Measurements from ENCODE around the gene TMEM272. TPM values are rescaled to one million over a fixed set of nuclear protein-coding genes. Genes with fewer than 3 reads are reported as not detected.
A peak's percentile ranks its signal among the peaks of the same experiment; 100 is the strongest.

TMEM272 gene
- total RNA-seq, 6 donors from 2014 or later: 0.13 to 0.44 (median 0.17) TPM; not detected in 3

DNA sequence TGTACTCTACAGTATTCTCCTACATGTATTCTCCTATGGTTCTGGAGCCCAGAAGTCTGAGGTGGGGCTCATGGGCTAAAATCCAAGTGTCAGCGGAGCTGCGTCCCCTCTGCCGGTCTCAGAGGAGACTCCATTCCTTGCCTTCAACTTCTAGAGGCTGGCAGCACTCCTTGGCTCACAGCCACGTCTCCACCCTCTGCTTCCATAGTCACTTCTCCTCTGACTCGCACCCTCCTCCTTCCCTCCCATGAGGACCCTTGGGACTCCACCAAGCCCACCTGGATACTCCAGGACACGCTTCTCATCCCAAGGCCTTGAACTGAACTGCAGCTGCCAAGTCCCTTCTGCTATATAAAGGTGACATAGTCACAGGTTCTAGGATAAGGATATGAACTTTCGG is 68.8 kb downstream of the TMEM272 start:
- ATAC-seq (ENCODE audit: low FRiP score in 2 of 2) (no peak), DNase-seq (no peak)
- Histone ChIP-seq H3K27me3 (no peaks in the 10 kb centered on the region), H3K4me3 (no peak overlapping the region), H3K9me3 (no peaks in the 10 kb centered on the region), H3K27ac (no peak overlapping the region), H3K4me1 (no peaks in the 10 kb centered on the region), H3K36me3 (peaks cover 0 to 7% (median 0%) of the 10 kb centered on the region in 4 donors)
- 83 to 87% methylated on average over 7 of the region's 7 CpGs for WGBS, 2 donors
- TF ChIP-seq, protein P1, sequence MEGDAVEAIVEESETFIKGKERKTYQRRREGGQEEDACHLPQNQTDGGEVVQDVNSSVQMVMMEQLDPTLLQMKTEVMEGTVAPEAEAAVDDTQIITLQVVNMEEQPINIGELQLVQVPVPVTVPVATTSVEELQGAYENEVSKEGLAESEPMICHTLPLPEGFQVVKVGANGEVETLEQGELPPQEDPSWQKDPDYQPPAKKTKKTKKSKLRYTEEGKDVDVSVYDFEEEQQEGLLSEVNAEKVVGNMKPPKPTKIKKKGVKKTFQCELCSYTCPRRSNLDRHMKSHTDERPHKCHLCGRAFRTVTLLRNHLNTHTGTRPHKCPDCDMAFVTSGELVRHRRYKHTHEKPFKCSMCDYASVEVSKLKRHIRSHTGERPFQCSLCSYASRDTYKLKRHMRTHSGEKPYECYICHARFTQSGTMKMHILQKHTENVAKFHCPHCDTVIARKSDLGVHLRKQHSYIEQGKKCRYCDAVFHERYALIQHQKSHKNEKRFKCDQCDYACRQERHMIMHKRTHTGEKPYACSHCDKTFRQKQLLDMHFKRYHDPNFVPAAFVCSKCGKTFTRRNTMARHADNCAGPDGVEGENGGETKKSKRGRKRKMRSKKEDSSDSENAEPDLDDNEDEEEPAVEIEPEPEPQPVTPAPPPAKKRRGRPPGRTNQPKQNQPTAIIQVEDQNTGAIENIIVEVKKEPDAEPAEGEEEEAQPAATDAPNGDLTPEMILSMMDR (IDR thresholded peaks at IDR 0.05): no peak
- no peak for TF ChIP-seq POLR2A (IDR thresholded peaks at IDR 0.05)
- no peak for TF ChIP-seq POLR2AphosphoS5 (IDR thresholded peaks at IDR 0.05)
- TF ChIP-seq EP300 (IDR thresholded peaks at IDR 0.05): no peak

DNA sequence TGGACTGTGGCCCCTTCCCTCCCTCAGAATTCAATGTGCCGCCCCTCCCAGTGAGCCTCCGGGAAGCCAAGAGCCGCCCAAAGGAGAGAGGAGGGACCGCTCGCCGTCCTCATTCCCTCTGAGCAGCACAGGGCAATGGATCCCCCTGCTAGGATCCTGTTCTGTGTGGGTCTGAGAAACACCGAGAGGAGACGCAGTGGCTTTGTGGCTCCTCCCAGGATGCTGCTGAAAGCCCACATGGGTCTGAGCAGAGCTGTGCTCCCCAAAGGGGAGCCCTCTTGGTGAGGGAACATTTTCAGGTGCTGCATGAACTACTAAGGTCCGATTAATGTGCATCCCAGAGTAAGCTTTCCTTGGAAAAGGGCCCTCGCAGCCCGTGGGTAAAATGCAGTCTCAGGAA is 71.5 kb downstream of the TMEM272 start:
- DNase-seq (no peak), ATAC-seq (ENCODE audit: low FRiP score in 2 of 2) (no peak)
- Histone ChIP-seq H3K4me1 (peaks cover 2 to 15% (median 9%) of the 10 kb centered on the region in 4 donors), H3K4me3 (no peak overlapping the region), H3K27ac (no peak overlapping the region), H3K9me3 (no peaks in the 10 kb centered on the region), H3K27me3 (no peaks in the 10 kb centered on the region), H3K36me3 (peaks cover 0 to 11% (median under 1%) of the 10 kb centered on the region in 4 donors)
- 92 to 98% methylated on average over 8 to 11 of the region's 11 CpGs for WGBS, 2 donors
- TF ChIP-seq, protein P1 (IDR thresholded peaks at IDR 0.05): no peak
- TF ChIP-seq POLR2A (IDR thresholded peaks at IDR 0.05) (no peak), POLR2AphosphoS5 (IDR thresholded peaks at IDR 0.05) (no peak), EP300 (IDR thresholded peaks at IDR 0.05) (no peak)

DNA sequence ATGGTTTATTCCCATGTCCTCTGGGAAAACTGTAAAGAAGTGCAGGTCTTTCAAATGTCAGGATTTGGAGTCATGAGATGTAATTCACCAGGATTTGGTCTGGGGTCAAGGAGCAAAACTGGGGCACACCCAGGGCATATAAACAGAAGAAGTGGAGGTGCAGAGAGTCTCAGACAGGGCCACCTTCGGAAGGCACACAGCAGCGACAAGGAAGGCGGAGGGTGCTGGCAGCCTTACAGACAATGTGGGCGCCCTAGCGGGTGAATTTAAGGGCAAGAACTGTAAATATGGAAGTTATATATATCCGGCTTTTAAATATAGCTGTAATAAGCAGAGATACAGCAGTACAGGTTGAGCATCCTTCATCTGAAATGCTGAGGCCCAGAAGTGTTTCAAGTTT is 72.2 kb downstream of the TMEM272 start:
- 94 to 96% methylated on average over 6 of the region's 6 CpGs for WGBS, 2 donors
- H3K9me3 ChIP-seq: no peaks in the 10 kb centered on the region
- no peaks in the 10 kb centered on the region for H3K27me3 ChIP-seq
- TF ChIP-seq POLR2A (IDR thresholded peaks at IDR 0.05): no peak
- no peak for TF ChIP-seq EP300 (IDR thresholded peaks at IDR 0.05)
- TF ChIP-seq, protein P1 (IDR thresholded peaks at IDR 0.05): no peak
- TF ChIP-seq POLR2AphosphoS5 (IDR thresholded peaks at IDR 0.05): no peak
- no peak for DNase-seq
- H3K4me1 ChIP-seq: peaks cover 2 to 15% (median 9%) of the 10 kb centered on the region in 4 donors
- H3K4me3 ChIP-seq: no peak overlapping the region
- H3K27ac ChIP-seq: no peak overlapping the region
- ATAC-seq (ENCODE audit: low FRiP score in 2 of 2): no peak
- peaks cover 0 to 11% (median 2%) of the 10 kb centered on the region in 4 donors for H3K36me3 ChIP-seq

DNA sequence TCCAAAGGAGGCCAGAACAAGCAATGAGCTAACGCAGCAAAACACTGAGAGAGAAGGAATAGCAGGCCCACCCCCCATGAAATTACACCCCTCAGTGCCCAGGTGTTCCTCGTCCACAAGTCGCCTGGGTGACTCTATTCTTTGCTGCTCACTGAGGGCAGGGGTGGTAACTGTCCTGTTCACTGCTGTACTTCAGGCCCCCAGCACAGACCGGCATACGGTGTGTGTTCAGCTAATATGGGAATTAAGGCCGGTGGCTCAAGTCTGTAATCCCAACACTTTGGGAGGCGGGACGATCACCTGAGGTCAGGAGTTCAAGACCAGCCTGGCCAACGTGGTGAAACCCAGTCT is 72.9 kb downstream of the TMEM272 start:
- DNase-seq: no peak
- ATAC-seq (ENCODE audit: low FRiP score in 2 of 2): no peak
- WGBS, 2 donors: 82 to 89% methylated on average over 6 to 9 of the region's 9 CpGs
- H3K9me3 ChIP-seq: no peaks in the 10 kb centered on the region
- TF ChIP-seq POLR2AphosphoS5 (IDR thresholded peaks at IDR 0.05): no peak
- H3K4me3 ChIP-seq: no peak overlapping the region
- H3K27ac ChIP-seq: no peak overlapping the region
- peaks cover 0 to 12% (median 2%) of the 10 kb centered on the region in 4 donors for H3K36me3 ChIP-seq
- no peaks in the 10 kb centered on the region for H3K27me3 ChIP-seq
- H3K4me1 ChIP-seq: peaks cover 2 to 15% (median 9%) of the 10 kb centered on the region in 4 donors

DNA sequence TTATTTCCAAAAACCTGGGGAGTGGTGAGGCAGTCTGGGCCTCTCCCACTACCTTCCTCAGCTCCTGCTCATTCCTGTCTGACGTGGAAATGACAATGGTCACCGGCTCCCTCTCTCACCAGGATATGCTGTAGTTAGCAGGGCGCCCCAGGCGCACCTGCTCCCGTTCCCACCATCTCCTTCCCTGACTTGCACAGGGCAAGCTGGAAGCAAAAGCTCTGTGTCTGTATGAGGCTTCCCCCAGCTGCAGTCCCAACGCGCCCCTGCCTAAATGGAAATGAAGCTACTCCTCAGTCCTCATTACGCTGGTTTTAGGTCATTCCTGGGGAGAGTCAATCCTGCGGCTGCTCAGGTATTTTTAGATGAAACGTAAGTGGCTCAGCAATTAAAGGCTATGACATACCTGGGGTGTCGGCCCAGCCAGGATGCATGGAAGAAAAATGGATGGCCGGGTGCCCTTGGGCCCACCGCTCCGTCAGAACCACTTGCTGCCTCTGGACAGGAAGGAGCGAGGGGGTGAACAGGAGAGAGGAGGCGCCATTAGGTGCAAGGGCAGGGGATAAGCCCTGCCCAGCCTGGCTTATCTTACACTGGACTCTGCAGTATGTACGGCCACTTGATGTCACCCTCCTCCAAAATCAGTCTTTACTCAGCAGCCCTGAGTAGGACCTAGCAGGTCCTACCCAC is 73.4 kb downstream of the TMEM272 start:
- peaks cover 2 to 15% (median 9%) of the 10 kb centered on the region in 4 donors for H3K4me1 ChIP-seq
- no peaks in the 10 kb centered on the region for H3K9me3 ChIP-seq
- H3K27me3 ChIP-seq: no peaks in the 10 kb centered on the region
- DNase-seq (no peak), ATAC-seq (ENCODE audit: low FRiP score in 2 of 2) (peak in 1 of 2 donors; percentile 29)
- H3K27ac ChIP-seq: no peak overlapping the region
- TF ChIP-seq POLR2A (IDR thresholded peaks at IDR 0.05): no peak
- TF ChIP-seq, protein P1 (IDR thresholded peaks at IDR 0.05): no peak
- no peak for TF ChIP-seq EP300 (IDR thresholded peaks at IDR 0.05)
- no peak for TF ChIP-seq POLR2AphosphoS5 (IDR thresholded peaks at IDR 0.05)
- 90 to 93% methylated on average over 16 to 17 of the region's 17 CpGs for WGBS, 2 donors
- H3K36me3 ChIP-seq: peaks cover 0 to 17% (median 2%) of the 10 kb centered on the region in 4 donors
- no peak overlapping the region for H3K4me3 ChIP-seq
